Suprapubic skin (tissue), 4 donors: ENCODE data around the gene FMN1. TPM values are rescaled to one million over a fixed set of nuclear protein-coding genes. Genes with fewer than 3 reads are reported as not detected.

Experiments
- DNase-seq, 2 donors: peaks; one replicate each; pipeline ENCODE4 v3.0.0-alpha.2; 2019; ENCODE audit warnings: low spot score in 2 of 2
- H3K27ac ChIP-seq: fragments of 200-600 bp; sonication (generic); one replicate; pipeline ENCODE4 v1.5.1; 2019
- H3K27me3 ChIP-seq: fragments of 200-600 bp; sonication (generic); one replicate; pipeline ENCODE4 v1.5.1; 2019
- H3K36me3 ChIP-seq: fragments of 200-600 bp; sonication (generic); one replicate; pipeline ENCODE4 v1.5.1; 2019
- H3K4me1 ChIP-seq: fragments of 200-600 bp; sonication (generic); one replicate; pipeline ENCODE4 v1.5.1; 2019
- H3K4me3 ChIP-seq: fragments of 200-600 bp; sonication (generic); one replicate; pipeline ENCODE4 v1.5.1; 2019; ENCODE audit warnings: mild to moderate bottlenecking
- H3K9me3 ChIP-seq: fragments of 200-600 bp; sonication (generic); one replicate; pipeline ENCODE4 v1.5.1; 2019
- CTCF ChIP-seq, 2 donors: fragments of 200-600 bp in 1 of 2; fragments of 450-650 bp in 1 of 2; sonication (generic) in 1 of 2; IDR thresholded peaks; one replicate each; pipeline ENCODE4 v1.5.1; 2016 to 2019; ENCODE audit warnings: antibody characterized with exemption in 2 of 2, mild to moderate bottlenecking in 1 of 2, moderate library complexity in 1 of 2
- EP300 ChIP-seq: sonication (generic); formaldehyde crosslinking; IDR thresholded peaks from one replicate; pipeline ENCODE4 v1.6.1; 2017; ENCODE audit warnings: antibody characterized with exemption
- POLR2A ChIP-seq, 2 donors: fragments of 450-650 bp; IDR thresholded peaks; one replicate each; pipeline ENCODE4 v1.6.1; 2017; ENCODE audit warnings: antibody characterized with exemption in 2 of 2, mild to moderate bottlenecking in 2 of 2, moderate library complexity in 2 of 2
- POLR2AphosphoS5 ChIP-seq, 3 donors: sonication (generic); formaldehyde crosslinking; IDR thresholded peaks; one replicate each; pipeline ENCODE4 v1.6.1; 2017; ENCODE audit warnings: antibody characterized with exemption in 3 of 3
- WGBS: methylation state at CpG from one replicate; pipeline ENCODE4 v1.1.5; 2018; 5-methylcytosine and 5-hydroxymethylcytosine counted together
- total RNA-seq, 4 donors: library from RNA; depleted of rRNA; stranded (reverse); fragments of >200 nt; gene quantifications; one replicate each; pipeline ENCODE4 v1.1.0, GENCODE V29; 2016

Gene FMN1
- total RNA-seq, 4 donors from 2014 or later, result 19.8 to 47.3 (median 33.1) TPM

GRCh38 chr15:32802286-32802936, 392.1 kb downstream of the FMN1 start:
- DNase-seq, result no peak
- H3K27me3 ChIP-seq, result no peaks in the 10 kb centered on the region
- H3K27ac ChIP-seq, result no peak overlapping the region
- WGBS, result 63% methylated on average over 10 of the region's 10 CpGs
- TF ChIP-seq CTCF (IDR thresholded peaks at IDR 0.05) (no peak), POLR2AphosphoS5 (IDR thresholded peaks at IDR 0.05) (no peak), EP300 (no peak), POLR2A (IDR thresholded peaks at IDR 0.05) (no peak)
- no peak overlapping the region for H3K4me3 ChIP-seq
- H3K9me3 ChIP-seq, result no peaks in the 10 kb centered on the region
- H3K4me1 ChIP-seq, result no peaks in the 10 kb centered on the region
- peaks cover 5% of the 10 kb centered on the region for H3K36me3 ChIP-seq

- H3K9me3 ChIP-seq, result no peaks in the 10 kb centered on the region
- 75% methylated on average over 6 of the region's 6 CpGs for WGBS
- no peaks in the 10 kb centered on the region for H3K4me1 ChIP-seq
- TF ChIP-seq POLR2A (IDR thresholded peaks at IDR 0.05), result no peak
- no peak for TF ChIP-seq CTCF (IDR thresholded peaks at IDR 0.05)
- no peak for TF ChIP-seq POLR2AphosphoS5 (IDR thresholded peaks at IDR 0.05)
- no peak for TF ChIP-seq EP300
- H3K36me3 ChIP-seq, result peaks cover 5% of the 10 kb centered on the region
- H3K27me3 ChIP-seq, result no peaks in the 10 kb centered on the region
- no peak overlapping the region for H3K27ac ChIP-seq
- DNase-seq, result no peak
- H3K4me3 ChIP-seq, result no peak overlapping the region
Measured at GRCh38 chr15:32799936-32800535, 394.5 kb downstream of the FMN1 start.

GRCh38 chr15:32796856-32797255, 397.7 kb downstream of the FMN1 start:
- H3K27me3 ChIP-seq, result no peaks in the 10 kb centered on the region
- peaks cover 9% of the 10 kb centered on the region for H3K36me3 ChIP-seq
- TF ChIP-seq POLR2A (IDR thresholded peaks at IDR 0.05) (no peak), POLR2AphosphoS5 (IDR thresholded peaks at IDR 0.05) (no peak)
- no peak overlapping the region for H3K4me3 ChIP-seq
- H3K4me1 ChIP-seq, result no peaks in the 10 kb centered on the region
- H3K9me3 ChIP-seq, result no peaks in the 10 kb centered on the region
- 84% methylated on average over 3 of the region's 3 CpGs for WGBS
- no peak overlapping the region for H3K27ac ChIP-seq
- DNase-seq, result no peak

GRCh38 chr15:32794973-32795372, 399.5 kb downstream of the FMN1 start:
- no peak overlapping the region for H3K4me3 ChIP-seq
- WGBS, result 93% methylated on average over 3 of the region's 3 CpGs
- no peaks in the 10 kb centered on the region for H3K27me3 ChIP-seq
- no peaks in the 10 kb centered on the region for H3K4me1 ChIP-seq
- no peaks in the 10 kb centered on the region for H3K9me3 ChIP-seq
- H3K27ac ChIP-seq, result no peak overlapping the region
- no peak for TF ChIP-seq CTCF (IDR thresholded peaks at IDR 0.05)
- TF ChIP-seq POLR2AphosphoS5 (IDR thresholded peaks at IDR 0.05), result no peak
- no peak for TF ChIP-seq EP300
- TF ChIP-seq POLR2A (IDR thresholded peaks at IDR 0.05), result no peak
- peaks cover 9% of the 10 kb centered on the region for H3K36me3 ChIP-seq
- DNase-seq, result no peak

GRCh38 chr15:32792436-32792835, 402.1 kb downstream of the FMN1 start:
- H3K9me3 ChIP-seq, result no peaks in the 10 kb centered on the region
- H3K27ac ChIP-seq, result no peak overlapping the region
- no peak for TF ChIP-seq CTCF (IDR thresholded peaks at IDR 0.05)
- peaks cover 3% of the 10 kb centered on the region for H3K36me3 ChIP-seq
- no peaks in the 10 kb centered on the region for H3K4me1 ChIP-seq
- WGBS, result 89% methylated on average over 2 of the region's 2 CpGs
- DNase-seq, result no peak
- H3K4me3 ChIP-seq, result no peak overlapping the region
- no peaks in the 10 kb centered on the region for H3K27me3 ChIP-seq
